Suprapubic skin (tissue), 4 donors: ENCODE data around the gene SLC1A3.

Source experiments
- CTCF ChIP-seq, 2 donors: fragments of 200-600 bp in 1 of 2; fragments of 450-650 bp in 1 of 2; sonication (generic) in 1 of 2; IDR thresholded peaks; one replicate each; pipeline ENCODE4 v1.5.1; 2016 to 2019; ENCODE audit warnings: antibody characterized with exemption in 2 of 2, mild to moderate bottlenecking in 1 of 2, moderate library complexity in 1 of 2
- POLR2A ChIP-seq, 2 donors: fragments of 450-650 bp; IDR thresholded peaks; one replicate each; pipeline ENCODE4 v1.6.1; 2017; ENCODE audit warnings: antibody characterized with exemption in 2 of 2, mild to moderate bottlenecking in 2 of 2, moderate library complexity in 2 of 2
- POLR2AphosphoS5 ChIP-seq, 3 donors: sonication (generic); formaldehyde crosslinking; IDR thresholded peaks; one replicate each; pipeline ENCODE4 v1.6.1; 2017; ENCODE audit warnings: antibody characterized with exemption in 3 of 3

GRCh38 chr5:36683821-36684434 lies 77.5 kb downstream of the SLC1A3 start:
- TF ChIP-seq CTCF (IDR thresholded peaks at IDR 0.05): no peak
- no peak for TF ChIP-seq POLR2A (IDR thresholded peaks at IDR 0.05)
- TF ChIP-seq POLR2AphosphoS5 (IDR thresholded peaks at IDR 0.05): peak; percentile 28 to 89 (median 85)
